K562 (cell line): ENCODE data around the gene LOXL3. TPM values are rescaled to one million over a fixed set of nuclear protein-coding genes. Genes with fewer than 3 reads are reported as not detected.
A peak's percentile ranks its signal among the peaks of the same experiment; 100 is the strongest.

Experiments
- ARHGAP35 ChIP-seq: fragments of 450-650 bp; IDR thresholded peaks from 2 replicates; pipeline ENCODE4 v1.6.1; 2018; ENCODE audit not compliant: partially characterized antibody
- ARID3A ChIP-seq: IDR thresholded peaks from 2 replicates; pipeline ENCODE4 v1.6.1; 2012; ENCODE audit warnings: low read depth, low read length, improper control_type of control experiment, borderline replicate concordance
- CHD2 ChIP-seq: IDR thresholded peaks from 2 replicates; pipeline ENCODE4 v1.6.1; 2011; ENCODE audit warnings: low read depth, low read length
- CREBBP ChIP-seq: IDR thresholded peaks from one replicate; pipeline ENCODE4 v1.6.1; 2012; ENCODE audit warnings: low read depth, mild to moderate bottlenecking, control low read depth, inconsistent platforms, low read length
- DACH1 ChIP-seq: fragments of 450-650 bp; IDR thresholded peaks from 2 replicates; pipeline ENCODE4 v1.6.1; 2018; ENCODE audit not compliant: partially characterized antibody
- DIDO1 ChIP-seq: fragments of 450-650 bp; IDR thresholded peaks from 2 replicates; pipeline ENCODE4 v1.6.1; 2016; ENCODE audit warnings: low read depth, missing biosample characterization, missing genetic modification characterization
- DMBX1 ChIP-seq: fragments of 250-450 bp; sonication (Bioruptor Pico); IDR thresholded peaks from 2 replicates; pipeline ENCODE4 v1.8.0; 2022; ENCODE audit warnings: inconsistent platforms, mild to moderate bottlenecking, moderate library complexity, borderline replicate concordance
- HDAC1 ChIP-seq, 2 experiments: fragments of 450-650 bp; IDR thresholded peaks; 2 replicates each; pipeline ENCODE4 v1.6.1; 2016 to 2017; ENCODE audit warnings: inconsistent platforms in 1 of 2, mild to moderate bottlenecking in 1 of 2, moderate library complexity in 1 of 2
- HMGN3 ChIP-seq: IDR thresholded peaks from 2 replicates; pipeline ENCODE4 v1.6.1; 2011; ENCODE audit warnings: borderline replicate concordance, low read depth, mild to moderate bottlenecking, mixed read lengths, low read length; ENCODE audit not compliant: insufficient read length; ENCODE audit errors: extremely low read depth
- LEF1 ChIP-seq: fragments of 450-650 bp; IDR thresholded peaks from 2 replicates; pipeline ENCODE4 v1.6.1; 2016; ENCODE audit warnings: mild to moderate bottlenecking
- MLLT1 ChIP-seq, 2 experiments: fragments of 450-650 bp; IDR thresholded peaks; 2 replicates each; pipeline ENCODE4 v1.6.1; 2016
- OTX1 ChIP-seq: fragments of 450-650 bp; formaldehyde crosslinking; IDR thresholded peaks from 2 replicates; pipeline ENCODE4 v1.4.0; 2022; ENCODE audit warnings: mild to moderate bottlenecking
- POLR3A ChIP-seq: IDR thresholded peaks from 2 replicates; pipeline ENCODE4 v1.6.1; 2011; ENCODE audit warnings: borderline replicate concordance, mild to moderate bottlenecking, moderate library complexity; ENCODE audit not compliant: insufficient read length, insufficient read depth; ENCODE audit errors: extremely low read depth
- RAD51 ChIP-seq: fragments of 450-650 bp; IDR thresholded peaks from 2 replicates; pipeline ENCODE4 v1.7.1; 2016; ENCODE audit warnings: low read depth, mild to moderate bottlenecking, borderline replicate concordance
- SREBF1 ChIP-seq: fragments of 150-350 bp; IDR thresholded peaks from 2 replicates; pipeline ENCODE4 v1.6.1; 2014; ENCODE audit warnings: antibody characterized with exemption, low read depth, low read length, borderline replicate concordance
- TCF7L2 ChIP-seq: fragments of 150-350 bp; IDR thresholded peaks from 2 replicates; pipeline ENCODE4 v1.6.1; 2016; ENCODE audit warnings: low read depth, mild to moderate bottlenecking, low read length, moderate library complexity
- ZFP1 ChIP-seq: fragments of 450-650 bp; formaldehyde crosslinking; IDR thresholded peaks from 2 replicates; pipeline ENCODE4 v1.4.0; 2020; ENCODE audit warnings: mild to moderate bottlenecking, mixed read lengths
- ZNF12 ChIP-seq: sonication (generic); formaldehyde crosslinking; IDR thresholded peaks from 2 replicates; pipeline ENCODE4 v1.4.0; 2020; ENCODE audit warnings: mild to moderate bottlenecking, missing genetic modification reagents
- ZNF274 ChIP-seq: IDR thresholded peaks from 2 replicates; pipeline ENCODE4 v1.6.1; 2011; ENCODE audit warnings: low read depth, mild to moderate bottlenecking, low read length, moderate library complexity, borderline replicate concordance
- polyA plus RNA-seq, 8 experiments: library from polyadenylated mRNA; depleted of rRNA in 4 of 8; stranded (reverse) in 5 of 8; unstranded in 3 of 8; fragments of >200 nt; fragmentation: Nextera tagmentation in 2 of 8; fragmentation: Illumina TruSeq in 1 of 8; extraction: Ambion mirVana in 2 of 8; extraction: Trizol in 1 of 8; gene quantifications; 2 replicates each; pipeline versions ENCODE4 v1.2.1 to v1.2.3, GENCODE V29; 2011 to 2014; ENCODE audit warnings: inconsistent platforms in 1 of 8, missing spikeins in 1 of 8
- total RNA-seq, 7 experiments: library from RNA; depleted of rRNA in 6 of 7; stranded (reverse); fragments of >200 nt in 6 of 7; fragmentation: Illumina TruSeq in 2 of 7; extraction: Trizol in 2 of 7; gene quantifications; 2 replicates each; pipeline versions ENCODE4 v1.2.1 to v1.2.3, GENCODE V29; 2011 to 2021; ENCODE audit warnings: low replicate concordance in 1 of 7
- TF ChIP-seq, protein P1 (sequence below), 2 experiments: fragments of 450-650 bp in 1 of 2; sonication (generic) in 1 of 2; formaldehyde crosslinking in 1 of 2; IDR thresholded peaks in 1 of 2; conservative IDR thresholded peaks in 1 of 2; 2 replicates each; pipeline versions ENCODE4 v1.6.1 to v1.8.1; 2016 to 2023; ENCODE audit warnings: mild to moderate bottlenecking in 2 of 2, moderate library complexity in 2 of 2, inconsistent platforms in 1 of 2, missing genetic modification reagents in 1 of 2

Gene LOXL3
- total and polyA plus RNA-seq, 9 of the 15 experiments (the other 6 are each of a cell fraction or from before 2014, with no cell fraction given) = 0.22 to 0.99 (median 0.31) TPM

DNA sequence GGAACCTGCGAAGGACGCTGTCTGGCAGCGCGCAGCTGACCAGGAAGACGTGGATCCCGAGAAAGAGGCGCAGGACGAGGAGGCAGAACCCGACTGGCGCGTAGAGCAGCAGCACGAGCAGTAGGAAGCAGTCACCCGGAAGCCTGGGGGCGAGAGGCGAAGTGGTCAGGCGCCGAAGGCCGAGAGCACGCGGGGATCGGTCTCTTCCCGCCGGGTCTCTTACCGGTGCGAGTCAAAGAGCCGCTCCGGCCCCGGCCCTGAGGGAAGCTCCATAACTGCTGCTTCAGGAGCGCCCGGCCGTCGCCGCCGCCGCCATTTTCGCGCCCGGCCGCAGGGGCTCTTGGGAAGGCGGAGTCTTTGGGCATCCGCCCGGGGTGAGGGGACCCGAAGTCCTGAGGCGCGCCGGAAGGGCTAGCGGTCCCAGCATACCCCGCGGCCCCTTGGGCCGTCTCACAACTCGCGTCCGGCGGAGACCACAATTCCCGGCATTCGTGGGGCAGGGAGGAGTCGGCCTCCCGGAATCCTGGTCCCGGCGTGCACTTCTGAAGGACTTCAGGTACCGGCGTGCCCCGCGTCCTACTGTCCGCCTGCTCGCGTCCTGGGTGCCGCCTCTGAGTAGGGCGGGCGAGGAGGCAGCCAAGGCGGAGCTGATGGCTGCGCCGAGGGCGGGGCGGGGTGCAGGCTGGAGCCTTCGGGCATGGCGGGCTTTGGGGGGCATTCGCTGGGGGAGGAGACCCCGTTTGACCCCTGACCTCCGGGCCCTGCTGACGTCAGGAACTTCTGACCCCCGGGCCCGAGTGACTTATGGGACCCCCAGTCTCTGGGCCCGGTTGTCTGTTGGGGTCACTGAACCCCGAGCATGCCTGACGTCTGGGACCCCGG lies 24.1 kb downstream of the LOXL3 start, which contains the start of the genes AUP1 and HTRA2 (continued):
- TF ChIP-seq POLR3A (no peak), DMBX1 (CRISPR knock-in tag) (no peak), ARHGAP35 (no peak), ZNF12 (CRISPR knock-in tag) (no peak), RAD51 (no peak), LEF1 (no peak), CHD2 (peak; percentile 43; the same call in 1 of the 2 replicates), ARID3A (no peak), DACH1 (no peak), ZFP1 (CRISPR knock-in tag) (no peak), HDAC1 (IDR thresholded peaks at IDR 0.05) (peak in 1 of 2 experiments; percentile 82; a peak in 2 of 4 replicates), TCF7L2 (peak; percentile 52; the same call in 1 of the 2 replicates), OTX1 (CRISPR knock-in tag) (no peak), MLLT1 (IDR thresholded peaks at IDR 0.05) (peak; percentile 35 to 47; a peak in 1 of 4 replicates), SREBF1 (no peak), ZNF274 (no peak), CREBBP (no peak), DIDO1 (tag) (peak; percentile 76; the same call in 1 of the 2 replicates), HMGN3 (peak; percentile 79)
- TF ChIP-seq, protein P1, sequence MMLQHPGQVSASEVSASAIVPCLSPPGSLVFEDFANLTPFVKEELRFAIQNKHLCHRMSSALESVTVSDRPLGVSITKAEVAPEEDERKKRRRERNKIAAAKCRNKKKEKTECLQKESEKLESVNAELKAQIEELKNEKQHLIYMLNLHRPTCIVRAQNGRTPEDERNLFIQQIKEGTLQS (IDR thresholded peaks at IDR 0.05) = no peak
- TF ChIP-seq, protein P1 (CRISPR knock-in tag; conservative IDR thresholded peaks at IDR 0.05) = no peak
